CD14-positive monocyte (primary cell): Measurements from ENCODE around the gene AP5B1. TPM values are rescaled to one million over a fixed set of nuclear protein-coding genes. Genes with fewer than 3 reads are reported as not detected.

ENCODE experiments used
- DNase-seq, 3 donors: peaks; one replicate each; pipeline ENCODE4 v3.0.0-alpha.2; 2011 to 2022
- H2AFZ ChIP-seq: 2 replicates; pipeline ENCODE4 v1.6.0; 2012; ENCODE audit warnings: mild to moderate bottlenecking, low read depth, low read length, inconsistent platforms; ENCODE audit not compliant: insufficient read depth, poor library complexity, severe bottlenecking
- H3K27ac ChIP-seq, 2 donors: 1 replicate in 1 of 2; 2 replicates in 1 of 2; pipeline ENCODE4 v1.5.1; 2012 to 2013; ENCODE audit warnings: low read length in 2 of 2, control low read depth in 1 of 2, inconsistent platforms in 1 of 2, low read depth in 1 of 2, mild to moderate bottlenecking in 1 of 2
- H3K27me3 ChIP-seq, 2 donors: one replicate each; pipeline versions ENCODE4 v1.6.0 to v1.6.1; 2011 to 2013; ENCODE audit warnings: low read length in 2 of 2; ENCODE audit not compliant: control insufficient read depth in 2 of 2, insufficient read depth in 2 of 2
- H3K36me3 ChIP-seq, 2 donors: replicated peaks in 1 of 2; 1 replicate in 1 of 2; 2 replicates in 1 of 2; pipeline versions ENCODE4 v1.5.1 to v1.6.1; 2012 to 2013; ENCODE audit warnings: low read length in 2 of 2, control low read depth in 1 of 2, inconsistent platforms in 1 of 2, mild to moderate bottlenecking in 1 of 2; ENCODE audit not compliant: insufficient read depth in 2 of 2, control insufficient read depth in 1 of 2
- H3K4me1 ChIP-seq, 2 donors: 1 replicate in 1 of 2; 2 replicates in 1 of 2; pipeline versions ENCODE4 v1.5.1 to v1.6.1; 2012 to 2013; ENCODE audit warnings: low read length in 2 of 2, control low read depth in 1 of 2, inconsistent platforms in 1 of 2, mild to moderate bottlenecking in 1 of 2, moderate library complexity in 1 of 2; ENCODE audit not compliant: insufficient read depth in 2 of 2, control insufficient read depth in 1 of 2
- H3K4me2 ChIP-seq: replicated peaks from 2 replicates; pipeline ENCODE3; 2012; ENCODE audit warnings: low read length, moderate library complexity, mild to moderate bottlenecking; ENCODE audit not compliant: poor library complexity, severe bottlenecking; ENCODE audit errors: extremely low read depth
- H3K4me3 ChIP-seq, 3 experiments: fragments of 200-600 bp in 1 of 3; sonication (generic) in 1 of 3; replicated peaks in 1 of 3; 1 replicate in 2 of 3; 2 replicates in 1 of 3; pipeline ENCODE4 v1.5.1; 2011 to 2013; ENCODE audit warnings: low read length in 3 of 3, mild to moderate bottlenecking in 3 of 3, control low read depth in 2 of 3, low read depth in 2 of 3, inconsistent platforms in 1 of 3, moderate library complexity in 1 of 3
- H3K79me2 ChIP-seq: 2 replicates; pipeline ENCODE4 v1.6.0; 2012; ENCODE audit warnings: mild to moderate bottlenecking, control low read depth, inconsistent platforms, low read length, moderate library complexity; ENCODE audit not compliant: insufficient read depth
- H3K9ac ChIP-seq: 2 replicates; pipeline ENCODE4 v1.6.0; 2017; ENCODE audit warnings: low read length, mild to moderate bottlenecking; ENCODE audit not compliant: insufficient read depth, poor library complexity, severe bottlenecking
- H3K9me3 ChIP-seq, 2 donors: replicated peaks in 1 of 2; 1 replicate in 1 of 2; 2 replicates in 1 of 2; pipeline versions ENCODE4 v1.5.1 to v1.6.1; 2012 to 2013; ENCODE audit warnings: low read length in 2 of 2, control low read depth in 1 of 2; ENCODE audit not compliant: control insufficient read depth in 1 of 2, insufficient read depth in 1 of 2
- H4K20me1 ChIP-seq: 2 replicates; pipeline ENCODE4 v1.6.0; 2012; ENCODE audit warnings: mild to moderate bottlenecking, low read length, control low read depth, moderate library complexity; ENCODE audit not compliant: insufficient read depth
- H3K27ac Mint-ChIP-seq, 7 donors: one replicate each; pipeline ENCODE4 v1.8.0; 2020; ENCODE audit warnings: mild to moderate bottlenecking in 7 of 7, mixed read lengths in 7 of 7, moderate library complexity in 6 of 7, inconsistent platforms in 2 of 7
- H3K27me3 Mint-ChIP-seq, 3 donors: one replicate each; pipeline ENCODE4 v1.8.0; 2021 to 2022; ENCODE audit warnings: low read depth in 3 of 3, mild to moderate bottlenecking in 3 of 3, mixed read lengths in 3 of 3, moderate library complexity in 3 of 3, inconsistent platforms in 1 of 3
- H3K36me3 Mint-ChIP-seq, 2 donors: one replicate each; pipeline ENCODE4 v1.8.0; 2020; ENCODE audit warnings: mixed read lengths in 2 of 2, inconsistent platforms in 1 of 2, mild to moderate bottlenecking in 1 of 2
- H3K4me1 Mint-ChIP-seq: one replicate; pipeline ENCODE4 v1.8.0; 2020; ENCODE audit warnings: mild to moderate bottlenecking, mixed read lengths
- H3K4me3 Mint-ChIP-seq, 2 donors: one replicate each; pipeline ENCODE4 v1.8.0; 2020; ENCODE audit warnings: mild to moderate bottlenecking in 2 of 2, mixed read lengths in 2 of 2, moderate library complexity in 1 of 2
- H3K9me3 Mint-ChIP-seq, 7 donors: one replicate each; pipeline ENCODE4 v1.8.0; 2020 to 2022; ENCODE audit warnings: mixed read lengths in 7 of 7, mild to moderate bottlenecking in 6 of 7, moderate library complexity in 6 of 7, inconsistent platforms in 2 of 7
- WGBS: methylation state at CpG from one replicate; pipeline ENCODE4 v1.1.5; 2013; ENCODE audit warnings: missing lambda C conversion rate; ENCODE audit not compliant: insufficient coverage; 5-methylcytosine and 5-hydroxymethylcytosine counted together
- intact Hi-C, 2 donors: fragments of 100-400 bp; cut with micrococcal nuclease; formaldehyde crosslinking; loops; one replicate each; pipeline versions ENCODE4 v1.15.0 to v1.15.1; 2023
- polyA plus RNA-seq, 3 donors: library from polyadenylated mRNA; depleted of rRNA in 1 of 3; unstranded in 2 of 3; stranded (reverse) in 1 of 3; fragments of 300-500 nt in 2 of 3; fragments of >200 nt in 1 of 3; fragmentation: Illumina TruSeq in 2 of 3; gene quantifications; 1 replicate in 2 of 3; 2 replicates in 1 of 3; pipeline ENCODE4 v1.2.3, GENCODE V29; 2012 to 2021
- TF ChIP-seq, protein P1 (sequence below): fragments of 200-600 bp; IDR thresholded peaks from one replicate; pipeline ENCODE4 v1.8.0; 2022; ENCODE audit warnings: antibody characterized with exemption, mild to moderate bottlenecking

AP5B1 gene
- polyA plus RNA-seq, 3 donors = 33.7 to 46.4 (median 35.1) TPM

DNA sequence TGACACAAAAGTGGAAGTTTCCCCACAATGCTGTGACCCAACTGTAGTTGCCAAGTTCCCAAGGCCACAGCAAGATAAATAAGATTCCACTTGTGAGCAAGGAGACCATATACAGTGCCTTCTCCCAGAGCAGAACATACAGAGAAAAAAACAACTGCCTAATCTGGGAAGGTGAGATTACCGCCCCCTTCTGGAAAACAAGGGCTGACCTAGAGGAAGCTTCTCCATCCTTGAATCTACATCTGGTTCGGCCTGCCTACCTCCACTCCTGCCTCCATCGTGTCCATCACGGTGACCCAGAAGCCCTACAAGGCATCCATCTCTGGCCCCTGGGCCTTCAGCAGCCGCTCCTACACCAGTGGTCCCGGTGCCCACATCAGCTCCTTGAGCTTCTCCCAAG, 54.1 kb downstream of the AP5B1 start:
- H3K4me1 Mint-ChIP-seq = peaks cover 3% of the 10 kb centered on the region
- Histone ChIP-seq H3K4me3 (no peak overlapping the region), H3K9me3 (no peaks in the 10 kb centered on the region), H3K9ac (no peak overlapping the region), H3K27ac (no peak overlapping the region), H2AFZ (no peak overlapping the region), H4K20me1 (no peaks in the 10 kb centered on the region), H3K27me3 (no peaks in the 10 kb centered on the region), H3K4me1 (no peaks in the 10 kb centered on the region), H3K79me2 (no peaks in the 10 kb centered on the region), H3K36me3 (no peaks in the 10 kb centered on the region), H3K4me2 (no peak overlapping the region)
- H3K9me3 Mint-ChIP-seq = peaks cover 0 to 3% (median under 1%) of the 10 kb centered on the region in 7 donors
- H3K4me3 Mint-ChIP-seq = no peak overlapping the region
- intact Hi-C loops = no loop called here
- peaks cover 0 to 4% (median 0%) of the 10 kb centered on the region in 3 donors for H3K27me3 Mint-ChIP-seq
- H3K27ac Mint-ChIP-seq = no peak overlapping the region
- no peaks in the 10 kb centered on the region for H3K36me3 Mint-ChIP-seq
- DNase-seq = no peak
- TF ChIP-seq, protein P1, sequence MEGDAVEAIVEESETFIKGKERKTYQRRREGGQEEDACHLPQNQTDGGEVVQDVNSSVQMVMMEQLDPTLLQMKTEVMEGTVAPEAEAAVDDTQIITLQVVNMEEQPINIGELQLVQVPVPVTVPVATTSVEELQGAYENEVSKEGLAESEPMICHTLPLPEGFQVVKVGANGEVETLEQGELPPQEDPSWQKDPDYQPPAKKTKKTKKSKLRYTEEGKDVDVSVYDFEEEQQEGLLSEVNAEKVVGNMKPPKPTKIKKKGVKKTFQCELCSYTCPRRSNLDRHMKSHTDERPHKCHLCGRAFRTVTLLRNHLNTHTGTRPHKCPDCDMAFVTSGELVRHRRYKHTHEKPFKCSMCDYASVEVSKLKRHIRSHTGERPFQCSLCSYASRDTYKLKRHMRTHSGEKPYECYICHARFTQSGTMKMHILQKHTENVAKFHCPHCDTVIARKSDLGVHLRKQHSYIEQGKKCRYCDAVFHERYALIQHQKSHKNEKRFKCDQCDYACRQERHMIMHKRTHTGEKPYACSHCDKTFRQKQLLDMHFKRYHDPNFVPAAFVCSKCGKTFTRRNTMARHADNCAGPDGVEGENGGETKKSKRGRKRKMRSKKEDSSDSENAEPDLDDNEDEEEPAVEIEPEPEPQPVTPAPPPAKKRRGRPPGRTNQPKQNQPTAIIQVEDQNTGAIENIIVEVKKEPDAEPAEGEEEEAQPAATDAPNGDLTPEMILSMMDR = no peak
- WGBS = 83% methylated on average over 5 of the region's 6 CpGs

Other genes with a start within 250 kb of the AP5B1 start
- 10 to 100 TPM in 1 of 3 donors, 1 to 10 TPM in 2; 3.4 to 19.4 (median 4.6) TPM for gene LTBP3, start 222.6 kb downstream of the AP5B1 start, polyA plus RNA-seq
- gene ZNRD2, start 210.5 kb downstream of the AP5B1 start, polyA plus RNA-seq = 10 to 100 TPM; 48.5 to 65.1 (median 56.2) TPM
- gene FAM89B, start 208.4 kb downstream of the AP5B1 start, polyA plus RNA-seq = 100 to 1,000 TPM in 1 of 3 donors, 10 to 100 TPM in 2; 51.3 to 139 (median 70.8) TPM
- 100 to 1,000 TPM in 1 of 3 donors, 10 to 100 TPM in 2; 29.6 to 507 (median 42.6) TPM for gene EHBP1L1, start 204.9 kb downstream of the AP5B1 start, polyA plus RNA-seq
- 1 to 10 TPM in 1 of 3 donors, not detected in 2; 4.3 TPM for gene KCNK7, start 185.2 kb downstream of the AP5B1 start, polyA plus RNA-seq
- 100 to 1,000 TPM in 1 of 3 donors, 10 to 100 TPM in 2; 20.8 to 116 (median 32.0) TPM for gene MAP3K11, start 166.8 kb downstream of the AP5B1 start, polyA plus RNA-seq
- gene PCNX3, start 165.2 kb downstream of the AP5B1 start, polyA plus RNA-seq = 10 to 100 TPM in 1 of 3 donors, 1 to 10 TPM in 1, under 1 TPM in 1; 0.58 to 36.4 (median 1.7) TPM
- gene SIPA1, start 142.9 kb downstream of the AP5B1 start, polyA plus RNA-seq = 100 to 1,000 TPM in 1 of 3 donors, 10 to 100 TPM in 2; 83.4 to 110 (median 86.5) TPM
- gene RELA, start 118.1 kb downstream of the AP5B1 start, polyA plus RNA-seq = 10 to 100 TPM; 21.3 to 67.9 (median 30.9) TPM
- 10 to 100 TPM; 32.5 to 48.7 (median 33.1) TPM for gene KAT5, start 68.7 kb downstream of the AP5B1 start, polyA plus RNA-seq
- gene RNASEH2C, start 60.2 kb downstream of the AP5B1 start, polyA plus RNA-seq = 100 to 1,000 TPM in 1 of 3 donors, 10 to 100 TPM in 2; 33.3 to 131 (median 95.2) TPM
- under 1 TPM in 1 of 3 donors, not detected in 2; 0.08 TPM for gene OVOL1, start 6.1 kb upstream of the AP5B1 start, polyA plus RNA-seq
- gene SNX32, start 53.0 kb upstream of the AP5B1 start, polyA plus RNA-seq = under 1 TPM; 0.07 to 0.40 (median 0.12) TPM
- gene CFL1, start 77.2 kb upstream of the AP5B1 start, polyA plus RNA-seq = 1,000 to 10,000 TPM; 1,281 to 2,233 (median 1,889) TPM
- 10 to 100 TPM; 15.0 to 87.5 (median 16.4) TPM for gene MUS81, start 79.5 kb upstream of the AP5B1 start, polyA plus RNA-seq
- gene EFEMP2, start 91.8 kb upstream of the AP5B1 start, polyA plus RNA-seq = 10 to 100 TPM in 1 of 3 donors, under 1 TPM in 1, not detected in 1; 0.44 to 14.7 TPM
- 1 to 10 TPM in 1 of 3 donors, under 1 TPM in 2; 0.71 to 1.3 (median 0.78) TPM for gene CTSW, start 98.9 kb upstream of the AP5B1 start, polyA plus RNA-seq
- gene FIBP, start 107.5 kb upstream of the AP5B1 start, polyA plus RNA-seq = 100 to 1,000 TPM in 2 of 3 donors, 10 to 100 TPM in 1; 79.1 to 109 (median 101) TPM
- 10 to 100 TPM; 20.8 to 35.2 (median 24.4) TPM for gene CCDC85B, start 109.7 kb upstream of the AP5B1 start, polyA plus RNA-seq
- gene FOSL1, start 119.4 kb upstream of the AP5B1 start, polyA plus RNA-seq = 10 to 100 TPM in 1 of 3 donors, 1 to 10 TPM in 2; 2.5 to 28.2 (median 2.5) TPM
- gene C11orf68, start 138.1 kb upstream of the AP5B1 start, polyA plus RNA-seq = 10 to 100 TPM; 21.8 to 31.5 (median 22.8) TPM
- gene DRAP1, start 138.4 kb upstream of the AP5B1 start, polyA plus RNA-seq = 10 to 100 TPM; 68.3 to 97.2 (median 72.1) TPM
- gene TSGA10IP, start 164.5 kb upstream of the AP5B1 start, polyA plus RNA-seq = under 1 TPM in 2 of 3 donors, not detected in 1; 0.67 to 0.71 TPM
- gene SART1, start 180.8 kb upstream of the AP5B1 start, polyA plus RNA-seq = 10 to 100 TPM in 2 of 3 donors, 1 to 10 TPM in 1; 8.9 to 52.8 (median 16.1) TPM
- 10 to 100 TPM; 16.4 to 23.1 (median 18.2) TPM for gene EIF1AD, start 221.2 kb upstream of the AP5B1 start, polyA plus RNA-seq
- 100 to 1,000 TPM in 2 of 3 donors, 10 to 100 TPM in 1; 79.9 to 175 (median 142) TPM for gene BANF1, start 221.5 kb upstream of the AP5B1 start, polyA plus RNA-seq
- gene CST6, start 231.0 kb upstream of the AP5B1 start, polyA plus RNA-seq = under 1 TPM in 1 of 3 donors, not detected in 2; 0.41 TPM
- 10 to 100 TPM; 15.4 to 24.1 (median 22.0) TPM for gene CATSPER1, start 245.5 kb upstream of the AP5B1 start, polyA plus RNA-seq